Glomerular visceral epithelial cell (primary cell): ENCODE results near the gene PCOLCE2.
"Not testable (repeated sequence)": the region's sequence is repeated elsewhere in the genome, so short reads cannot be mapped to it uniquely, and the experiment has no call there.

Experiments
- DNase-seq: peaks from one replicate; pipeline ENCODE4 v3.0.0-alpha.2; 2016; ENCODE audit errors: extremely low spot score

The PCOLCE2 gene

DNA sequence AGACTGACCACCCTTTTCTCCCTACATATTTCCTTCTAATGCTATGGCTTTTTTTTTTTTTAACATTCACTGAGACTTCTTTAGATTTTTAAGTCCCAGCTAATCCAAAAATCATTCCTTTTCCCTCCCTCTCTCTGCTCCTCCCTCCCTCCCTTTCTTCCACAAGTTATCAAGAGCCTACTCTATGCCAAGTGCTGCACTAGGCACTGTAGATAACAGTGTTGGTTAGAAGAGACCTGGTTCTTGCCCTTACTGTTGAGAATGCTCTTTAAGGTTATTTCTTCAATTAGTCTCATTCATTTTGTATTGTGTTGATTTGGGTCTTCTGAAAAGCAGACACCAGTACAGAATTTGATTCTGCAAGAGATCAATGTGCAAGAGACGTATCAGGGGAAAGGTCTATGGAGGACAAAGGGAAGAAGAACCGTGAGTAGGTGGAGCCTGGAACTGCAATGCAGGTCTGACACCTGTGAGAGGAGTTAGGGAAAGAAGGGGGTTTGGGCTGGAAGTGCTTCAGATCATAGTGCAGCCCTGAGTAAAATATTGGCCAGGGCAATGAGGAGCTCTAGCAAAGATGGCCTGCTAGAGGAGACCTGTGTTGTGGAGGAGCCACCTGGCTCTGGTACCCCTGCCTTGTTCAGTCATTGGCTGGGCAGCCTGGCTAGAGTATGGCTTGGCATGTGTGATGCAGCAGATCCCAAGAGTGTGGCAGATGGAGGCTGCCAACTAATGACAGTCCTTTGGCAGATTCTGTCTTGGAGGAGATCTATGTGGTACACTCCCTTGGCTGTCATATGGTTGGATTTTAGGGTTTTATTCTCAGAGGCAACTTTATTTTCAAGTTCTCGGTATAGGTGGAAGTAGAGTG lies 9.7 kb upstream of the PCOLCE2 start:
- no peak for DNase-seq

DNA sequence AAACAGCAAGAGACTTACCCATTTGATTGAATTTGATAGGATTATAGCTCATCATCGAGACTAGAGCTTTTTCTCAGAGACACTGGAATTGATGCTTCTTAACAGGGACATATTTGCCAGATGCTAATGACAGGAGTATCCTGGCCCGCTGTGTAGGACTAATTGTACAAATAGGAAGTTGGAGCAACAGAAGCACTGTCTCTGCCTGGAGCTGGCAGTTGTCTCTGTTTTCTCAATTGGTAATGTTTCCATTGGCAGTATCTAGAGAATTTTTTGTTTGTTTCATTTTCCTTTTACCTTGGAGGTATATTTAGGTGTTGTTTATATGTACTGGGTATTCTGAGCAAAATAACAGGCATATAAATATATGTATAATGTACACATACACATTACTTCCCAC lies 8.9 kb upstream of the PCOLCE2 start:
- DNase-seq: no peak

DNA sequence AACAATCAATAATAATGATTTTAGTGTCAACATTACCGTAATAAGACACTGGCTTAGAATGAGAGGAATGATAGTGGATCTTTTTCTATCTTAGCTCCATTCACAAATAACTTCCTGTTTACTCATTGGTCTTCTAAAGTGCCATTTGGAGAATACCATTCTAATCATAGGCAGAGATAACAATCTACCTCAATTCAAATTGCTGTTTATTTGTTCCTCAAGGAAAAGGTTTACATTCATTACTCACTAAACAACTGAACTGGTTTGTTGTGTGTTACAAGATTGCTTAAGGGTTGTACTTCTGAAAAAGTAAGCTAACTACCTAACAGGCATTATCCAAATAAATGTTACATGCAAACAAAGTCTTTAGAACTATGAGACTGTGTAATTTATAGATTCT lies 8.1 kb upstream of the PCOLCE2 start:
- no peak for DNase-seq

DNA sequence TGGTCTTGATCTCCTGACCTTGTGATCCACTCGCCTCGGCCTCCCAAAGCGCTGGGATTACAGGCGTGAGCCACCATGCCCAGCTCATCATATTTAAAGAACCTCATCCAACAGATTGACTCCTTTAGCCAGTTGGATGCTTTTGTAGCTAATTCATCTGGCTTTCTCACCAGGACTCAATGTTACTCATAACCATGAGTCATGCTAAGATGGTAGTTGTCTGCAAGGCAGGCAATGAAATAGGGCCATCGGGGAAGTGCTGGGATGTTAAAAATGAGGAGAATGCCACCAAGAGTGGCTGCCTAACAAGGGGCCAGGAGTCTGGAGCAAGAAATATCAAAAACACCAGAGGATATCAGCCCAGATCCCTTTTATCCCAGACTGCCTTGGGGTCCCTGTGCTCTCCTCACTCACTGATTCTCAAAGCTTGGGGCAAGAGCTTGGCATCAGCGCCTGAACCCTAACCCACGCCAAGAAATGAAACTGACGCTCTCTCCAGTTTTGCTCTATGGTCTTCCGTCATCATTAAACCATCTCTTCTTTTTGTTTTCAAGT lies 7.4 kb upstream of the PCOLCE2 start:
- DNase-seq: peak; percentile 21

DNA sequence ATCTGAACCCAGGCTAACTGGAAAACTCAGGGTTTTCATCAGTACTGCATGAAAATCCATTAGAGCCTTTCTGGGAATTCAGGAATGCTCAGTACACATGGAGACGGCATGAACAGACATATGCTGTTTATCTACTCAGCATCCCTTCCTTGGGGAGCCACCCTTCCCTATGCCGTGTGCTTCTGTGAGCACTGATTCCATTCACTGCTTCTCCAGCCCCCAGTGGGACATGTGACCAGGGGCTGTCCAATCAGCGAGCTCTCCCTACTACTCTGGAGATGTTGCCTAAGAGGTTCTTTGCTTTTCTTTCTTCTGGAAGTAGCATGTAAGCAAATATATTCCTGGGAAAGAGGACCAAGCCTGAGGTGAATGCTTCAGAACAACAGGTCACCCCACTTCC lies 5.6 kb upstream of the PCOLCE2 start:
- no peak for DNase-seq

DNA sequence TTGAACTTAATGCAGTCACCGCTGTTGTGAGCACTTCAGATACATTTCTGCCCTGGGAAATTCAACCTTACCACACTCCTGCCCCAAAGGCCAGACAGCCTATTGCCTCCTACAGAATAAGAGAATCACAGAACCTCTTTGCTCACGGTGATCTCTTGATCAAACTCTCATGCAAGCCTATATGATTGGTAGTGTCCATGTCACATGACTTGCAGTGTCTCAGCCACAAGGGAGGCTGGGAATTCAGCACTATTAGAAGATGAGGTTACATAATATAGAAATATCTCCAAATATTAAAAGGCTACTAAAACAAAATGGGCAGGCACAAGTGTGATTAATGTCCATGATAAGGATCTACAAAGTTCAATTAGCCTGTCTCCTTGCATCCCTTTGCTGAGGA lies 3.8 kb upstream of the PCOLCE2 start:
- DNase-seq: no peak

DNA sequence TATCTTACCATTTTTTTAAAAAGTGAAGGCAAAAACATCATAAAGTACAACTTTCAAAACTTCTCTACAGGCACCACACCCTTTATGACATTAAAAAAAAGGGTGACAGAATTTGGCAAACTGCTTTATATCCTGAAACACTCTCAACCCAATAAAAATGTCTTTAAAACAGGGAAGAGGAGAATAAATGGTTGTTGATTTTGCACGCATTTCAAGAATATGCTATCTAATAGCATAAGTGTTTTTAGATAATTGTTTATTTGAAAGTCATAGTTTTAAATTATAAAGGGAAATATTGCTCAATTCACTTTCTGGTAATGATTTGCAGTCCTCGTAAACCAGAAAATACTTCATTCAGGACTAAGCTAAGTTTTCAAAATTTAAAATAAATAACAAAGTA lies 1.7 kb upstream of the PCOLCE2 start:
- no peak for DNase-seq

DNA sequence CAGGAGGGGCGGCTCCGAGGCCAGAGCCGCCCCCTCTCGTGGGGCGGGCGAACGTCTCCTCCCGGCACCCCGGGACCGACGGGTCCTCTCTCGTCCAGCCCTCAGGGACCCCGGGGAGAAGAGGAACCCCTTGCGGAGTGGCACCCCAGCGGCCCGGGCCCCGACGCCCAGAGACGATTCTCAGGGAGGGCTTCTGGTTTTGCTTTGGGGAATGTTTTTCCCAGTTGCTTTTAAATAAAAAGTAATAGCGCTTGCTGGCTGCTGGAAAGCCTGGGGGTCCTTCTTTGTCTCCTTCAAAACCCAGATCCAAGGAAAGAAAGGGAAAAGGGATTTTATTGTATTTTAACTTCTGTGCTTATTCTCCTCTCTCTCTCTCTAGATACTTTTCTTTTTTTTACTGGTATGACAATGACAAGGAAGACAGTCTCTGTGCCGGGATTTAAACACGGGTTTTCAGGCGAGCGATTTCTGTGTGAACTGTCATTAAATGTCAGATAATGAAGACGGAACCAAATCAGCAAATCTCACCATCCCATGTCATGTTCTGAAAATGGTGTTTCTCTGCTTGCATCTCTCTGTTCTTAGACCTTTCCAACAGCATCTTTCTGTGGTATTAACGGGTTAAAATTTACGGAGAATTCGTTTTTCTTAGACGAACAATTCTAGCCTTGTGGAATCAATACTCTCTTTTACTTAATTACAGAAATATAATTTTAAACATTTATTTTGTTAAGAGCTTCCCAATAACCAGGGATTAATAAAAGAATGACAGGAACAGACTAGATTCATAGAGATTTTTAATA lies 530 bp upstream of the PCOLCE2 start:
- DNase-seq: no peak

DNA sequence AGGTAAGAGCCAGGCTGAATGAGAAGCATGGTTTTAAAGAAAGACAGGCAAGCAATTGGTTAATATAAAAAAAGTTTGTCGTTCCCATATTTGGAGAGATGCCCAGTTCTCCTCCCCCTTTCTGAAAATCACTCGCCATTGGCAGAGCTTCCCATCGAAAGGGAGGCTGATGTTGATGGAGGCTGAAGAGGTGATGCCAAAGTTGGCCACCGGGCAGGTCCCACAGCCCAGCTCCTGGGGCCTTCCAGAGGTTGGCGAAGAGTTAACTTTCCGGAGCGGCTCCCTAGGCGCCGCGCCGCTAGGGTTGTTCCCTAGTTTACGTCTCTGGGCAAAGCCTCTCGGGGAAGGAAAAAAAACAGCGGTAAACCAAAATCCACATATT lies 793 bp downstream of the PCOLCE2 start:
- peak; percentile 37 for DNase-seq

DNA sequence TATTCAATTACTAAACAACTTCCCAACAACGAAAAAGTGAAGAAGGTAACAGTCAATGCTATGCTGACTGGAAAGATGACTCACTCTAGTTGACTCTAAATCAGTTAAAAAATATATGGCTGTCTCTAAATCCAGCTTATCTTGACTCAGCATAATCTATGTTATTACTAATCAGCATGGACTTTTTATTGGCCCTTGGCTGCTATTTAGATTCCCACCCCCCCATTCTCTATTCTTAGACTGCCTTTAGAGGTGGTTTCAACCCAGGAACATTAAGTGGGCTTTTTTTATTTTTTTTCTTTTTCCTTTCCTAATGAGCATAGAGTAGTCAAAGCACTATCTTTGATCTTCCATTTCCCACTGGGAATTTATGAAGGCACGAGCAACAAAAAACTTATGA lies 1.9 kb downstream of the PCOLCE2 start:
- DNase-seq: no peak

DNA sequence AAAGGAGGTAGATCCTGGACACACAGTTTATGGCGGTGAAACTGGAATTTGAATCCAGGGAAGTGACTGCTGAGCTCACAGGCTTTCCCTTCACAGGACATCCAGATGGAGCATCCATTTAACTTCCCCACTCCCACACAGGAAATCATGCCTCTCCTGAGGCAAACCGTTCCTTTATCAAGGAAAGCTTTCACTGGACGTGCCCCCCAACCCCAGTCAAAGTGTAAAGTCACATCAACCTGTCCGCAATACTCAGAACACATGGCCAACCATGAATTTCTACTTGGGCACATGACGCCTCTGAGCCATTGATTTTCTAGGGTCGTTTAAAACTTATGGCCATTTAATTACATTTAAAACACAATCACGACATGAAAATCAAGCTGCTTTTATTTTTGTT lies 2.9 kb downstream of the PCOLCE2 start:
- DNase-seq: no peak

DNA sequence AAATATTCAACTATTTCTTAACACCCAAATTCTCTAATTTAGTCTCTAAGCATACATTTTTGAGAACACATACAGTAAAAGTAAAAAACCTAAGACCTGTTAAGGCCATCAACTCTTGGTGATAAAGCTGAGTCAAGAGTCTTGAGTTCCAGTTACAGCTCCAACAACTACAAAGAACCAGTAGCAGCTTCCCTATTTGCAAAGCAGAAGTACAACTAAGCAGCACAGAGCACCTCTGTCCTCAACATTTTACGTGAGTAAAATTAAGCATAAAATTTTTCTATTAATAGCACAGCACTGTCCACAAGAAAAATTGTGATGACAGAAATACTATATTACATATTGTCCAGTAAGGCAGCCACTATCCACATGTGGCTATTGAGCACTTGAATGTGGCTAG lies 4.4 kb downstream of the PCOLCE2 start:
- DNase-seq: no peak

DNA sequence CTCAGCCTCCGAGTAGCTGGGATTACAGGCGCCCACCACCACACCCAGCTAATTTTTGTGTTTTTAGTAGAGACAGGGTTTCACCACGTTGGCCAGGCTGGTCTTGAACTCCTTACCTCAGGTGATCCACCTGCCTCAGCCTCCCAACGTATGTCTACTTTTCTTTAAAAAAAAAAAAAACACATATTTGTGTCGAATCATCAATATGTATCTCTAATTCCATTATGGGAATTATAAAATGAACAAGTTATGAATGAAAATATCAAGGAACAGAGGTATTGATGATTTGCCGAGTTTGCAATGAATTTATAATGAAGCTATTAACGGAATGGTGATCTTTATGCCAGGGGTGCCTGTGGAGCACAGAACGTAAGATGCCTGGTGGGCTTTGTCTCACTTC lies 5.3 kb downstream of the PCOLCE2 start:
- not testable (repeated sequence) for DNase-seq

DNA sequence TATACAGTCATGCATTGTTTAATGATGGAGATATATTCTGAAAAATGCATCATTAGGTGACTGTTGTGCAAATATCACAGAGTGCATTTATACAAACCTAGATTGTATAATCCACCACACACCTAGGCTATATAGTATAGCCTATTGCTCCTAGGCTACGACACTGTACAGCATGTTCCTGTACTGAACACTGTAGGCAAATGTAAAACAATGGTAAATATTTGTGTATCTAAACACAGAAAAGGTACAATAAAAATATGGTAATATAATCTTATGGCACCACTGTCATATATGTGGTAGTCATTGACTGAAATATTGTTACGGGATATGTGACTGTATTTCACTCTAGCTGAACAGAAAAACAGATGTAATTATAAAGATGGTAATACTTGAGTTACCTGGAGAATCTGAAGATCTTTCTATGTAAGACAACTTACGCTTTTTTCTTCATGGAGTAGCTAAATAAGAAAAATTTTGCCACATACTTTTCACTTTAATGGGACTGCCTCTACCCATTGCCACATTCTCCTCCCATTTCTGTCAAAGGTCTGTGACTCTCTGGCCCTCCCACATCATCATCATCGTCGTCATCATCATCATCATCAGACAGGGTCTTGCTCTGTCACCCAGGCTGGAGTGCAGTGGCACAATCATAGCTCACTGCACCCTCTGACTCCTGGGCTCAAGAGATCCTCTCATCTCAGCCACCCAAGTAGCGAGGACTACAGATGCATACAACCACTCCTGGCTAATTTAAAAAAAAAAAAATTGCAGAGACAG lies 7.2 kb downstream of the PCOLCE2 start:
- DNase-seq: no peak

DNA sequence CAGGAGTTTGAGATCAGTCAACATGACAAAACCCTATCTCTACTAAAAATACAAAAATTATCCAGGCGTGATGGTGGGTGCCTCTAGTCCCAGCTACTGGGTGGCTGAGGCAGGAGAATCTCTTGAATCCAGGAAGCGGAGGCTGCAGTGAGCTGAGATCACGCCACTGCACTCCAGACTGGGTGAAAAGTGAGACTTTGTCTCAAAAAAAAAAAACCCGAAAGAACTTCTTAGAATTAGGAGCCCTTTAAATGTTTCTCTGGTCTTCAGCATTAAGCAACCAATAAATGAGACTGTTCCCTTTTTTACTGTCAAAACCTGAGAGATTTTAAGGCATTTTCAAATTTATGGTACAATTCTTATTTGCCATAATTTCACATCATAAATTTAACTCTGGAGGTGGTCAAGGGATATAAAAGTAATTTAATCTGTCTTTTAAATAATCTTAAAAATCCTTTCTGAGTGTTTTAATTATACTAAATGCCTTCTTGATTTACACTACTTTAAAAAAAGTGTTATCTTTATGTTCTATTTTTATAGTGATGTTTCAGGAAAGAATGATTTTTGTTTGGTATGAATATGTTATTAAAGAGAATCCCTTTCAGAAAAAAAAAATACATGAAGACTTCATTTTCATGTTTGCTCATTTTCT lies 10.1 kb downstream of the PCOLCE2 start:
- DNase-seq: no peak

DNA sequence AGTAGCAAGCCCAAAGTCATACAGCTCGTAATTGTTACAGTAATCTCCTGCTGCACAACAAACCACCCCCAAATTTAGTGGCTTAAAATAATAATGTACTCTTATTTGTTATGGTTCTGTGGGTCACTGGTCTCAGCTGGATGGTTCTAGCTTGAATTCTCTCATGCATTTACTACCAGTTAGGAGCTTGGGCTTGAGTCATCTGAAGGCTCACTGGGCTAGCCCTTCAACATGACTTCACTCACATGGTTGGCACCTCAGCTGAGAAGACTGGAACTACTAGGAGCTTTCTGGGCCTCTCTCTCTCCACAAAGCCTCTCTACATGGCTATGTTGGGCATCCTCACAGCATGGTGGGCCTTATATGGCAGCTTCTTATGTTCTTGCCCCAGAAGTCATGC lies 12.5 kb downstream of the PCOLCE2 start:
- DNase-seq: peak; percentile 35

DNA sequence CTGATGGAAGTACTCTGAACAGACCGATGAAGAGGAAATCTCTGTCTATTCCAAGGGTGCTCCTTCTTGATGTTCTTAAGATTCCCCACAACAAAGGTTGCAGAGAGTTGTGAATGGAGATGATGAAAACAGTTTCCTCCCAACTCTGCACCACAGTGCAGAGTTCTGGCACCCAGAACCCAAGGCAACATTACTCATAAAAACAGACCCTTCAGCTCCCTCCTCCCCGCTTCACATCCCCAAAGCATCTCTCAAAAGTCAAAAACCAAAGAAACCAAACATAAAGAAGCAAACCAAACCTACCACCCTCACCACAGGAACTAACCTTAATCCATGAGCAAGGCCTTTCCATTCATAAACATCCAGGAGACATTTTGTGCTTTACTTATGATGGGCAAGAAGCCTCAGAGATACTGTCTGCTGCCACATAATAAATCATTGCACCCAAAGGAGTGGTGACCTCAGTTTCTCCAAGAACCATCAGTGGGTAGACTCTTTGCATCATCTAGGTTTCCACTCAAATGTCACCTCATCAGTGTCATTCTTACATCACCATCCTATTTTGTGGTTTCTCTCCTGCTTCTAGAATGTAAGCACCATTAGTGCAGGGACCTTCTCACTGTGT lies 13.2 kb downstream of the PCOLCE2 start:
- no peak for DNase-seq

DNA sequence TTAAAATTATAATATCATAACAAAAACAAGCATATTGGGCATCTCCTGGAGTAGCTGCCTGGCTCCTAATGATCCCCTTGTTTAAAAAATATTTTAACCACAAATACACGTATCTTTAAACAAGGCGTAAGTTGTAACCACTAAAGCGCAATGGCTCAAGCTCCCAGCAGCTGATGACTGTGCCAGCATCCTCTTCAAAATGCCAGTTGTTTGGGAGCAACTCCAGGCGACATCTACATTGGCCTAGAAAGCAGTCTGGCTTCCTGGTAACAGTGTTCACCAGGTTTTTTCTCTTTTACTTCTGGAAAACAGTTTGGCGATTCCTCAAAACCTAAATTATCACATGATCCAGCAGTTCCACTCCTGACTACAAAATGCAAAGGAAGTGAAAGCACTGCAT lies 13.8 kb downstream of the PCOLCE2 start:
- DNase-seq: no peak

DNA sequence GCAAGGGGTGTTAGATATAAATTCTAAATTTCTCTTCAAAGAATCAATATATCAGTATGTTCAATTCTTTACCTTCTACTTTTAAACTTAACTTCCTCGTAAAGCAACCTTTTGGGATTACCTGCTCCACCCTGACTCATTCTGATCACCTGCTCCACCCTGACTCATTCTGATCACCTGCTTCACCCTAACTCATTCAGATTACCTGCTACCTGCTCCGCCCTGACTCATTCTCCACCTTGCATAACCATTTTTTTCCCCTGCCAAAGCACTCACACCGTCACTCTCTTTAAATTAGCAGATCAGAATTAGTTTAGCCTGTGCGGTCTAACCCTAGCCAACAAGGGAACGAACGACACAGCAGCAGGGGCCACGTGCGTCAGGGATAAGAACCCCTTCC lies 20.5 kb downstream of the PCOLCE2 start:
- DNase-seq: not testable (repeated sequence)

DNA sequence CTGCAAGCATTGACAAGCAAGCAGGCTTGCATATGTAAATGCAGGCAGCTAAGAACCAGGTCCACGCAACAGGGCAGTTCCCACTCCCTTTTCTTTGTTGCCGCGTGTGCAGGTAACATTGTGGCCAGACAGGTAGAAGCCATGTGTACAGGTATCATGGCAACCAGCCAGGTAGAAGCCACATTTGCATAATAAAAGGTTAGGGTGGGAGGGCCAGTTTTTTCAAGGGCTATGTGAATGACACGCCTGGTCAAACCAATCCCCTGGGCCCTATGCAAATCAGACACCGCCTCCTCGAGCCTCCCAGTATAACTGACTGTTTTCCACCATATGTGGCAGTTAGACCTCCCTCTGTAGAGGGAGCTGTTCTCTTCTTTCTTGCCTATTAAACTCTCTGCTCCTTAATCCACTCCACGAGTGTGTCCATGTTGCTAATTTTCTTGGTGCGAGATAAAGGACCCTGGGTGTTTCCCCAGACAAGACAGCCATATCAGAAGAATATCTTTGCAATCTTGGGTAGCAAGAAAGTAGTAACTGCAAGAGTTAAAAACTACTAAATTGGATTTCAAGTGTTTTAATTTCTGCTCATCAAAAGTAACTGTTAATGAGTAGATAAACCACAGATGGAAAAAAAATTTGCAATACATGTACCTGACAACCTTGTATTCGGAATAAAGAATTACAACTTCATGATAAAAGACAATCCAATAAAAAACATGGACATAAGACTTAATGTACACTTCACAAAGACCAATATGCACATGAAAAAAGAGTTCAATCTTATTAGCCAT lies 21.8 kb downstream of the PCOLCE2 start:
- DNase-seq: no peak
